Activated CD8-positive, alpha-beta memory T cell treated with anti-CD3 and anti-CD28 coated beads, Interleukin-2, amount 50 U/mL, for 1 hour (primary cell): ENCODE data around the gene IGSF21.

Experiments used
- DNase-seq: peaks from one replicate; pipeline ENCODE4 v3.0.0-alpha.2; 2020; ENCODE audit errors: extremely low read depth

The IGSF21 gene

GRCh38 chr1:18257778-18258177 is 150.2 kb downstream of the IGSF21 start:
- DNase-seq, result no peak

- DNase-seq, result no peak
Observed at GRCh38 chr1:18261891-18262290, 154.3 kb downstream of the IGSF21 start.

- no peak for DNase-seq
Observed at GRCh38 chr1:18262726-18263125, 155.1 kb downstream of the IGSF21 start.

- DNase-seq, result no peak
Observed at GRCh38 chr1:18263547-18264120, 156.0 kb downstream of the IGSF21 start.

GRCh38 chr1:18264450-18265039 is 156.9 kb downstream of the IGSF21 start:
- no peak for DNase-seq

- DNase-seq, result no peak
Observed at GRCh38 chr1:18265641-18266040, 158.0 kb downstream of the IGSF21 start.

GRCh38 chr1:18266391-18266790 is 158.8 kb downstream of the IGSF21 start:
- DNase-seq, result no peak

- DNase-seq, result no peak
Observed at GRCh38 chr1:18271336-18271735, 163.7 kb downstream of the IGSF21 start.

GRCh38 chr1:18278946-18279345 is 171.3 kb downstream of the IGSF21 start:
- no peak for DNase-seq

- no peak for DNase-seq
Observed at GRCh38 chr1:18279351-18280074, 171.9 kb downstream of the IGSF21 start.

- no peak for DNase-seq
Observed at GRCh38 chr1:18280956-18281355, 173.4 kb downstream of the IGSF21 start.

- no peak for DNase-seq
Observed at GRCh38 chr1:18282851-18283600, 175.4 kb downstream of the IGSF21 start.

- no peak for DNase-seq
Observed at GRCh38 chr1:18283601-18284385, 176.2 kb downstream of the IGSF21 start.

- no peak for DNase-seq
Observed at GRCh38 chr1:18284805-18285537, 177.4 kb downstream of the IGSF21 start.

- DNase-seq, result no peak
Observed at GRCh38 chr1:18285538-18285924, 177.9 kb downstream of the IGSF21 start.

- no peak for DNase-seq
Observed at GRCh38 chr1:18288722-18289121, 181.1 kb downstream of the IGSF21 start.

GRCh38 chr1:18289597-18289996 is 182.0 kb downstream of the IGSF21 start:
- DNase-seq, result no peak

GRCh38 chr1:18290740-18291412 is 183.3 kb downstream of the IGSF21 start:
- DNase-seq, result no peak

GRCh38 chr1:18292531-18292930 is 184.9 kb downstream of the IGSF21 start:
- no peak for DNase-seq

GRCh38 chr1:18293291-18293690 is 185.7 kb downstream of the IGSF21 start:
- DNase-seq, result no peak
